Muscle of back (tissue), 11 donors: ENCODE results near the gene CZIB. TPM values are rescaled to one million over a fixed set of nuclear protein-coding genes. Genes with fewer than 3 reads are reported as not detected.
"Not testable (repeated sequence)": the region's sequence is repeated elsewhere in the genome, so short reads cannot be mapped to it uniquely, and the experiment has no call there.

Experiments used
- DNase-seq, 3 donors: peaks; one replicate each; pipeline versions ENCODE4 v3.0.0 to v3.0.0-alpha.2; 2013
- polyA plus RNA-seq, 10 donors: library from polyadenylated mRNA; unstranded; fragments of 120-200 nt; gene quantifications; one replicate each; pipeline ENCODE4 v1.2.1, GENCODE V29; 2013; ENCODE audit not compliant: insufficient read length in 10 of 10

Gene CZIB
- polyA plus RNA-seq, 10 donors = 51.7 to 86.1 (median 61.8) TPM

DNA sequence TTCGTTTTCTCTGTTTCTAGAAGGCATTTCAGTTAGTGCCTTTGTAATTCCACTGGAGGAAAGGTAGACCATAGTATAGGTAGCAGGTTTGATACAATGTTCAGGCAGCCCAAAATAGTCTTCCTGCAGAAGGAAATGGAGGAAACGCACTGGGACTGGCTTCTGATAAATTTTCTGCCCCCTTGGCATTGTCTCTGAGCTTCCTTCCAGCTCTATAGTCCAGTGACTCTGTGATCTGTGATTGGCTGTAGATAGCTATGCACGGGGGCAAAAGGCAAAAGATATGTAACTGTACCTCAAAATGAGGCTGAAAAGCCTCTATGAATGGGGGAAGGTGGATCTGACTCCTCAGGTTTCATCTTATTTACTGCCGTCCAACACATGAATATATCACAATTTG, 23.7 kb upstream of the CZIB start:
- no peak for DNase-seq

DNA sequence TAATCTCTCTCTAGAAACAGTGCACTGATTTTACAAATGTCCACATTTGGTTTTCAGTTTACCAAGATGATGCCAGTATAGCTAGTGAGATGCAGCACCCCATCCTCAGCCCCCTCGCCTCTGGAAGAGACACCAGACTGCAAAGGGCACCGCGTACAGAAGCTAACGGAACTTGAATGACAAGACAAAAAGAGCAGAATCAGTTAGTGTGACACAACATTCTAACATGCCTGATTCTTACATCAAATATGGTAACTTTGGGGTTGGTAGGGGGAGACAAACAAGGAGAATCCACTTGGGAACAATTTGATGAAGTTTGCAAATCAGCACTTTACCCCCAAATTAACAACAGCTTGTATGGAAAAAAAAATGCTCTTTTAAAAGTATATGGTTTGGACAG, 21.9 kb upstream of the CZIB start:
- no peak for DNase-seq

DNA sequence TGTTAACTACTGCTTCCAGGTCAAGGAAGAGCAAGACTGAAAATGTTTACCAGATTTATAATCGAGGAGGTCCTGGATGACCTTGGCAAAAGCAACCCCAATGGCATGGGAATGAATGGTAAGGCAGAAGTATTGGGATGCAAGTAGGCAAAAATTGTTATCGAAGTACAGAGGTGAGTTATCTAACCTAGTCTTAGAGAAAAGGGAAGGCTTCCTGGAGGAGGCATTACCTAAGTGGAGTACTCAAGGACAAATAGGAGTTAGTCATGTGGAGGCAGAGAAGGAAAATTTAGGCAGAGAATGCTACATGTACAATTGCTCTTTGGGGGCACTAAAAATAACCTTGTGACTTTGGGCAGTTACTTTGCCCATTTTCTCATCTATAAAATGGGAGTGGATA, 21.4 kb upstream of the CZIB start:
- DNase-seq = no peak

DNA sequence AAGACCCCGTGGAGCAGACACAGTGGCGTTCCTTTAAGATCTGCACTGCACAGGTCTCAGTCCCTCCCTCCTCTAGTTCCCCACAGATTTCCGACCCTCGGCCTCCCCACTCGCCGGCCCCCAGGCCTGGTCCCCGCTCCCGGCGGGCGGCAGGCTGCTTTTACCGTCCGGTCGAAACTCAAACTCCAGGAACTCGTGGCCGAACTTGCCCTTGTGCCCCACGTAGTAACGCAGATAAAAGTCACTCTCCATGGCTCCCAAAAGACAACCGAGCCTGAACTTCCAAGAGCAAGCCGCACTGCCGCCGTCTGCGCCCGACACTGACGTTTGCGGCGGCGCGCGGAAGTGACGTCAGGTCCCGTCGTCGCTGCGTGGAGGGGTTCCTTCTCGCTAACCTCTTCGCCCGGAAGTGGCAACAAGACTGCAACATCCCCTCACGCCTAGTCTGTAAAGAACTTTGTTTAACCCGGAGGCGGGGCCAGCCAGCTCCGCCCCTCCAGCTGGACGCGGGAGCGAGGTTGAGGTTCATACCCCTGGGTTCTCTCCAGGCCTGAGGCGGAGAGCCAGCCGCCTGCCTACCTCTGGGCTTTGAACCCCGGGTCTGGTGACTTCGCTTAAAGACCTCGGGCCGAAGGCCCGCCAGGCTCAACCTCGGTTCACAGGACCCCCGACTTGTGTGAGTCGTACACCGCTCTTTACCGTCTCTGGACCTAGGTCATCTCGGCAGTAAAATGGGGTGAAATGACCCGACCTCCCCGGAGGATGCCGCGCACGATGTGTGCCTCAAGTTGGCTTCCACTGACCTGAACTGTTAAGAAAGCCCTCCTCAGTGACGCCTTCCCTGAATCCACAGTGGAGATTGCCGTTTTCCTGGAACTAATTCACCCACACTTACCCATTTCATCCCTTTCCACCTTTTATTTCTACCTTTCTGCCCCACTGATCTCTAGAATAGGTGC, 18.0 kb upstream of the CZIB start, which contains the start of gene MAGOH:
Gene MAGOH, minus strand, starts transcription at position 322 of the 959 bp plus-strand sequence. Its CDS starts 70 bp downstream, at position 252.
- peak; percentile 93 to 98 (median 96) for DNase-seq

DNA sequence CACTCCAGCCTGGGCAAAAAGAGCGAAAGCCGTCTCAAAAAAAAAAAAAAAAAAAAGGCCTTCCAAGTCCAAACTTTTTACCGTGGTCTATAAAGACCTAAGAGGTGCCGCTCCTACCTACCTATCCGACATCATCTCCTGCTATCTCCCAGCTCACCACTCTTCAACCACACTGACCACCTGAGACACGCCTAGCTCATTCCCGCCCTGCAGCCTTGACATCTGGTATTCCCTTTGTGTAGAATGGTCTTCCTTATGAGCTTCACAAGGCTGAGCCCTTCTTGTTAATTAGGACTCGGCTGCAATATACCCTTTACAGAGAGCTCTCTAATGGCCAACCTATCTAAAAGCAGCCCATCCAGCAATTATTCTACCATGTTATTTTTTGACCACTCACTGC, 17.2 kb upstream of the CZIB start:
- no peak for DNase-seq

DNA sequence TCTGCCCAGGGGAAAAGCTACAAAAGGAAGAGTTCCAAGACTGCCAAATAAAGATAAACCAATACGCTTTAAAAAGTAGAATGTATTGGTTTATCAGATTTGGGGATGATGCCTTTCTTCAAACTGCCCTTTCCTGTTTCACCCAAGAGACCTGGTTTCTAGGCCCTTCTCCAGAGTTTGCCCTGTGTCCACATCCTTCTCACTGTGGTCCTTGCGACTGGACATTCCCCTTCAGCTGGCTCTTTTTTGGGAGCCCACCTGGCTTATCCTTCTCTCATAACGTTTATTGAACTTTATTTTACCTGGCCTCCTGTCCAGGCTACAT, 490 bp upstream of the CZIB start:
- no peak for DNase-seq

DNA sequence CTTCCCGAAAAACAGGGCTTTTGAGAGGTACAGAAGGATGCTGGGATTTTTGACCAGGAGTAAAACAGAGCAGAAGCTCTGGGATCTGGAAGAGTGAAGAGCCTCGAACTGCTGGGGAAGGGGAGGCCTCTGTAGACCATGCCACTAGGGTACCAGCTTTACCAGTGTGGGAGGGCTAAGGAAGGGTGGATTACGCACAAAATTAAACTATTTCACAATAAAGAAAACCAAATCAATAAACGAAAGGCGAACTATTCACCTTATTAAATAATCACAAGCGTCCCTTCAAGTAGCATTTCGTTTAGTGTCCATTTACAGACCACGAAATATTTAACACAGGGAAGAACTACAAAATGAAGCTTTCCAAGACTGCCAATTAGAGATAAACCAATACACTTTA, 723 bp downstream of the CZIB start:
- DNase-seq = no peak

DNA sequence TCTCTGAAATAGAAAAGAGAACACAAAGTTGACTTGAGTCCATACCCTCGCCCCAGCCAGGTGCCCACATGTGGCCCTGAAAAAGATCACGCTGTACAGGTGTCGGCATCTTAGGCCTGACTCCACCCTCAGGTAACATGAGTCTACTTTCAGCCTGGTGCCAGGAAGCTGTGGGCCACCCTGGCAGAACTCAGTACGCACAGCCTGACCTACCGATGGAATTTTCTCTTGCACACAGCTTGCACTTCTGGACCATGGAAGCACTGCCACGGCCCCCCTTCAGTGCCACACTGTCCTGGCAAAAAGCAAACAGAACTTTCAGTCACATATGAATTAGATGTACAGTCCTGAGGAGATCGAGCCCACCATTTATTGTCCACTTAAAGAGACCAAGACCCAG, 2.2 kb downstream of the CZIB start:
- DNase-seq = no peak

DNA sequence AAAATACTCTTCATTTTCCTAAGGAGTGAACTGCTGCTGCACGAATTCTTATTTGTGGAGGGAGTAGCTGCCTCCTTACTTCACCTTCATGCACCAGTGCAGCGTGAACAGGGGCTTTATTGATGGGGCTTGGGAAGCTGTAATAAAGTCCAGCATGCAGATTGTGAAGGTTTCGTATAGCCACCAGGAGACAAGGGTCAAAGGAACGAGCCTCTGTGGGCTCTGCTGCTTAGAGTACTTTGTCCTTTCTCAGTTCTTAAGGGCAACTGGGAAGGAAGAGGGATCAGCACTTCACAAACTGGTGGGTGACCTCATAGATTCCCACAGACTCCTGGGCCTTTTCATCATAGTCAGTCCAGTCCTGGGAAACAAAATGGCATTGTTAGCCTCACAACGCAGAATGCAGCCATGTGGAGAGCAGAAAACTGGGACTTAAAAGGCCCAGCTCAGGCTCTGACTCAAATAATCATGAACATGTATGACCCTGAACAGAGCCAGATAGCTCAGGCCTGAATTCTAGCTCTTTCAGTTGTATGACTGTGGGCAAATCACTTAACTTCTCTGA, 6.0 kb downstream of the CZIB start:
- DNase-seq = no peak

DNA sequence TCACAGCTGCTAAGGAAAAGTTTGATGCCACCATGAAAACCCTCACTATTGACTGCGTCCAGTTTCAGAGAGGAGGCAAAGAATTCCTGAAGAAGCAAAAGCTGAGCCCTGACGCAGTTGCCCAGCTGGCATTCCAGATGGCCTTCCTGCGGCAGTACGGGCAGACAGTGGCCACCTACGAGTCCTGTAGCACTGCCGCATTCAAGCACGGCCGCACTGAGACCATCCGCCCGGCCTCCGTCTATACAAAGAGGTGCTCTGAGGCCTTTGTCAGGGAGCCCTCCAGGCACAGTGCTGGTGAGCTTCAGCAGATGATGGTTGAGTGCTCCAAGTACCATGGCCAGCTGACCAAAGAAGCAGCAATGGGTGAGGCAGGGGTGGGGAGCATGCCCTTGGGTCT, 9.5 kb downstream of the CZIB start:
- DNase-seq = no peak

DNA sequence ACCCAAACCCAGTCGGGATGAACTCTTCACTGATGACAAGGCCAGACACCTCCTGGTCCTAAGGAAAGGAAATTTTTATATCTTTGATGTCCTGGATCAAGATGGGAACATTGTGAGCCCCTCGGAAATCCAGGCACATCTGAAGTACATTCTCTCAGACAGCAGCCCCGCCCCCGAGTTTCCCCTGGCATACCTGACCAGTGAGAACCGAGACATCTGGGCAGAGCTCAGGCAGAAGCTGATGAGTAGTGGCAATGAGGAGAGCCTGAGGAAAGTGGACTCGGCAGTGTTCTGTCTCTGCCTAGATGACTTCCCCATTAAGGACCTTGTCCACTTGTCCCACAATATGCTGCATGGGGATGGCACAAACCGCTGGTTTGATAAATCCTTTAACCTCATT, 10.1 kb downstream of the CZIB start:
- no peak for DNase-seq

DNA sequence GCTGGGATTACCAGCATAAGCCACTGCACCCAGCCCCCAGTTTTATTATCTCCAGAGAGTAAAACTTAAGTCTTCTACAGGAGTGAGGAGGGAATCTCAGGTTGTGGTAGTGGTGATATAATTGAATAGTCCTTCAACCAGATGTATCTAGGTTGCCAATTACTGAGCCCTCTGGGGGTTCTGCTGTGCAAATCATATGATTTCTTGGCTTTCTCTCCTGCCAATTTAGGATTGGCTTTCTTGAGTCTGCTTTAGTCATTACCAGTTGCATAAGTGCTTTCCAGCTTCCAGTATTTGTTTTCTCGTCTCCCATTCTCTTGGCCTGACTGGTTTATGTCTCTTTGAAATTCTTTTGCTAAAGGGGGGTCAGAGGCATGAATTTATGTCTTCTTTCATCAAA, 12.7 kb downstream of the CZIB start:
- no peak for DNase-seq

DNA sequence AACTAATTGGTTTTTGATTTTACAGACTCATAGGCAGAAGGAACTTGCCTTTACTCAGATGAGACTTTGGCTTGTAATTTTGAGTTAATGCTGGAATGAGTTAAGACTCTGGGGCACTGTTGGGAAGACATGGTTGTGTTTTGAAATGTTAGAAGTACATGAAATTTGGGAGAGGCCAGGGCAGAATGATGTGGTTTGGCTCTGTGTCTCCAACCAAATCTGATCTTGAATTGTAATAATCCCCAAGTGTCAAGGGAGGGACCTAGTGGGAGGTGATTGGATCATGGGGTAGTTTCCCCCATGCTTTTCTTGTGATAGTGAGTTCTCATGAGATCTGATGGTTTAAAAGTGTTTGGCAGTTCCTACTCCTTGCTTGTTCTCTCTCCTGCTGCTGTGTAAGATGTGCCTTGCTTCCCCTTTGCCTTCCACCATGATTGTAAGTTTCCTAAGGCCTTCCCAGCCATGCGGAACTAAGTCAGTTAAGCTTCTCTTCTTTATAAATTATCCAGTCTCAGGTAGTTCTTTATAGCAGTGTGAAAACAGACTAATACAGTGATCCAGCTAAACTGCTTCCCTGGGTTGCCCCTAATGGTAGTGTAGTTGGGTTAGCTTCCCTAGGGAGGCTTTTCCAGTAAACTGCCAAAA, 13.6 kb downstream of the CZIB start:
- no peak for DNase-seq

DNA sequence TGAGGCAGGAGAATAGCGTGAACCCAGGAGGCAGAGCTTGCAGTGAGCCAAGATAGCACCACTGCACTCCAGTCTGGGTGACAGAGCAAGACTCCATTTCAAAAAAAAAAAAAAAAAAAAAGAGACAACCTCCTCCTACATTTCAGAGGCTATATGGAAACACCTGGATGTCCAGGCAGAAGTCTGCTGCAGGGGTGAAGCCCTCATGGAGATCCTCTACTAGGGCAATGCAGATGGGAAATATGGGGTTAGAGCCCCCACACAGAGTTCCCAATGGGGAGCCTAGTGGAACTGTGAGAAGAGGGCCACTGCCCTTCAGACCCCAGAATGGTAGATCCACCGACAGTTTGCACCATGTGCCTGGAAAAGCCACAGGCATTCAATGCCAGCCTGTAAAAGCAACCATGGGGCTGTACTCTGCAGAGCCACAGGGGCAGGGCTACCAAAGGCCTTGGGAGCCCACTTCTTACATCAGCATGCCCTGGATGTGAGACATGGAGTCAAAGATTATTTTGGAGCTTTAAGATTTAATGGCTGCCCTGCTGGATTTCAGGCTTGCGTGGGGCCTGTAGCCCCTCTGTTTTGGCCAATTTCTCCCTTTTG, 14.2 kb downstream of the CZIB start:
- not testable (repeated sequence) for DNase-seq

DNA sequence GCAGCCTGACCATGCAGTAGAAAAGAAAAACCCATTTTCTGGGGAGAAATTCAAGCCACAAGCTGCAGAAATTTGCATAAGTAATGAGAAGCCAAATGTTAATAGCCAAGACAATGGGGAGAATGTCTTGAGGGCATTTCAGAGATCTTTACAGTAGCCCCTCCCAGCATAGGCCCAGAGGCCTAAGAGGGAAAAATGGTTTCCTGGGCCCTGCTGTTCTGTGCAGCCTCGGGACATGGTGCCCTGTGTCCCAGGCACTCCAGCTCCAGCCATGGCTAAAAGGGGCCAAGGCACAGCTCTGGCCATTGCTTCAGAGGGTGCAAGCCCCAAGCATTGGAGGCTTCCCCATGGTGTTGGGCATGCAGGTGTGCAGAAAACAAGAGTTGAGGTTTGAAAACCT, 14.9 kb downstream of the CZIB start:
- not testable (repeated sequence) for DNase-seq

DNA sequence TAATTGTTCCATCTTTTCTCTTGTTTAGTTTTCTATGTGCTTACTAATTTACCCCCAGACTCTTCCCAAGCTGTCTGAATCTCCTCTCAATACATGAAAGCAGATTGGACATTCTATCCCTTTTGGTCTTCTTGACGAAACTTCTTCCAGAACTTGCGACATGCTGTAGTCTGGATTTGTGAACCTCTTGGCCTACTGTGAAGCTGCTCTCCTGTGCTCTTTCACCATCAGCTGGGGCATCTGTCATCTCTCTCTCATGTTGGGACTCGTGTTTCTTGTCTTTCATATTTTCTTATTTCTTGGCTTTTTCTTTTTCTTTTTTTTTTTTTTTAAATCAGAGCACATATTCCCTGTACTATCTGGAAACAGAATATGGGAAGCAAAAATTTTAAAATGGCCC, 17.0 kb downstream of the CZIB start:
- DNase-seq = no peak

DNA sequence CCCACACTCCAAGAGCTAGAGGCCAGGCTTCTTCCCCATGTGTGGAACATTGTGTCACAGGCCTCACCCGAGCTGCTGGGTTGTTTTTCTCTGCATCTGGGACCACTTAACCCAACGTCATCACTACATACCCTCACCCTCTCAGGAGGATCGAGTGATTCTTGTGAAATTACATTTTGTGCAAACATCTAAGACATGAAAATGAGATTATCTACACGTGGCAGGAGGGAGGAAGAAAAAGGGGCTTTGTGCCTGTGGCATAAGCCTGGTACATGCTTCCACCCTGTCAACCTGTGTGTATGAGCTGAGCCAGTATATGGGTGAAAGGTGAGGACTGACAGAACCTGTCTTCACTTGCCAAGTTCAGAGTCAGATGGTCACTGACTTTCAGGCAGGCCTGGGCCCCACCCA, 22.2 kb downstream of the CZIB start:
- DNase-seq = peak in 1 of 3 donors; percentile 26

DNA sequence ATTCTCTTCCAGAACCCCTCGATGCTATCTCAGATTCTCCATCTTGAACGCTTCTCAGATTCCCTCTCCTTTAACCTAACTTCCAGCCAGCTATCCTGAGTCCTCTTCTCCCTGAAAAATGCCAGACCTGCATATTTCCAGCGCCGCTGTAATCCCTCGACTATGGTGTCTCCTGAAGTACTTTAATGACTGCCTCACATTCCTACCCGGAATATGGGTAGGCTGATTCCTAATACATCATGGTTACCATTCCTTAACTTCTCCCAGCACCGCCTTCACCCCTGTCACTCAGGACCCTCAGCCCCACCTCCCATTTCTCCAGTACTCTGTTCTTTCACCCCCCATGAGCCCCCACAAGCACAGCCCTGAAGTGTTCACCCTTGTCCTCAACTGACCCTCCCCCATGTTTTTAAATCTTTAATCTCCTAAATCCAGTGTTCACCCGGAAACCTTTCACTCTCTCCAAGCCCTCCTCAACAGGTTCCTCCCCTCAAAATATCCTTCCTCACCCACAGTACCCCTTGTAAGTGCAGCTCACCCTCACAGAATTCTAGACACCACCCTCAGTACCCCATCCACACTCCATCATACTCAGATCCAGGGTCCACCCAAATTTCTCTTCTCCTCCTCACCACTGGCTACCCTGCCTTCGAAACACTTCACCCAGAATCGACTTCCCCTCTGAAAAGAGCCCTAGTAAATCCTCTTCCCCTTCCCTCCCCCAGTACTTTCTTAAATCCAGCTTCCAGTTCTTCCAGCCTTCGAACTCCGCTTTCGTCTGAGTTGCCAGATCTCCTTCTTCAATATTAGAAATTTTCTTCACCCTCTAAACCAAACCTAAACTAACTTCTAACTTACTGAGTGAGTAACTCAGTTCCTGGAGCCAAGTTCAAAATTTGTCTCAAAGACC, 22.9 kb downstream of the CZIB start:
- DNase-seq = peak in 1 of 3 donors; percentile 69

DNA sequence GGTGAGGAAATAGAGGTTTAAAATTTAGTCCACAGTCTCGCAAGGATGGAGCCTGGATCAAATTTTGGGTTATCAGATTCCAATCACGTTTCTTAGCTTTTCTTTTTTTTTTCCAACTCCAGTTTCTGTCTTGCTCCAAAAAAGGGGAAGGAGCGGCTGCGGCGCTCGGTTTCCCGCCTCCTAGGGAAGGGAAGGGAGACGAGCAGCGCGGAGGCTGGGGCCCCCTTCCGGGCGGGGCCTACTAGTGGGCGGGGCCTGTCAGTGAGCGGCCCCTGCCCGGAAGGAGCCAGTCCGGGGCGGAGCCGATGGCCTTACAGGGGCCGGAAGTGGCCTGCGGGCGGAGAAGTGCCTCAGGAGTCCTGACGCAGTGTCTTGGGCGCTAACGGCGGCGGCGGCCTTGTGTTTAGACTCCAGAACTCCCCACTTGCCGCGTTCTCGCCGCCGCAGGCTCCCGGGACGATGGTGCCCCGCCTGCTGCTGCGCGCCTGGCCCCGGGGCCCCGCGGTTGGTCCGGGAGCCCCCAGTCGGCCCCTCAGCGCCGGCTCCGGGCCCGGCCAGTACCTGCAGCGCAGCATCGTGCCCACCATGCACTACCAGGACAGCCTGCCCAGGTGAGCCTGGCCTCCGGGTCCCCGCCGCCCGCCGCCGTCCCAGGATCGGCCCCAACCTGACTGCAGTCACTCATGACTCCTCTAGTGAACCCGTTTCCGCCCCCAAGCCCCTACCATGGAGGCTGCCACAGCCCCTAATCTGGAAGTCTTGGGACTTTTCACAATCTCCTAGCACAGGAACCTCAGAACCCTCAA, 23.7 kb downstream of the CZIB start, which contains the start of gene CPT2:
Gene CPT2, plus strand, starts transcription at position 340 of the 806 bp plus-strand sequence. Its CDS starts 120 bp downstream, at position 460.
- DNase-seq = peak; percentile 94 to 97 (median 94)

DNA sequence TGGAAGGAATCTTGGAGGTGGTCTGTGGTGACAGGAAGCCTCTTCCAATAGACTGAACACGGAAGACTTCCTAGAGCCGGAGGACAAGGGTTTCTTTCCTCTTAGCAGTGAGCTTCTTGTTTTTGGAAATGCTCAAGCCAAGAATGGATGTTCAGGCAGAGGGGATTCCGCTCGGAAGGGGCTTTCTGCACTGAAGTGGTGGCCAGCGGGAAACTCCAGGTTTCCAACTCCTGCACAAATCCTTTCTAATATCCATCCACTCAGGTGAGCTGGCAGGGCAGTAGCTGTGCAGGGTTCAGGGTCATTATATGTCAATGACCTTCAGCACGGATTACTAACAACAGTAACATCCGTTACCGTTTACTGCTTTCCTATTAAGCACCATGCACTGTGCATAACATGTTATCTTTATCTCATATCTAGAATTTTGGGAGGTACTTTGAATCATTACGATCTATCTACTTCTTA, 24.4 kb downstream of the CZIB start:
- no peak for DNase-seq
